Endothelial cell of hepatic sinusoid (primary cell): ENCODE measurements around the gene RSPH1.

Experiments
- in situ Hi-C: cut with HindIII; loops from 2 replicates; pipeline ENCODE4 v1.10.0; 2017; ENCODE audit warnings: low sequenced_read_pairs

The RSPH1 gene

DNA sequence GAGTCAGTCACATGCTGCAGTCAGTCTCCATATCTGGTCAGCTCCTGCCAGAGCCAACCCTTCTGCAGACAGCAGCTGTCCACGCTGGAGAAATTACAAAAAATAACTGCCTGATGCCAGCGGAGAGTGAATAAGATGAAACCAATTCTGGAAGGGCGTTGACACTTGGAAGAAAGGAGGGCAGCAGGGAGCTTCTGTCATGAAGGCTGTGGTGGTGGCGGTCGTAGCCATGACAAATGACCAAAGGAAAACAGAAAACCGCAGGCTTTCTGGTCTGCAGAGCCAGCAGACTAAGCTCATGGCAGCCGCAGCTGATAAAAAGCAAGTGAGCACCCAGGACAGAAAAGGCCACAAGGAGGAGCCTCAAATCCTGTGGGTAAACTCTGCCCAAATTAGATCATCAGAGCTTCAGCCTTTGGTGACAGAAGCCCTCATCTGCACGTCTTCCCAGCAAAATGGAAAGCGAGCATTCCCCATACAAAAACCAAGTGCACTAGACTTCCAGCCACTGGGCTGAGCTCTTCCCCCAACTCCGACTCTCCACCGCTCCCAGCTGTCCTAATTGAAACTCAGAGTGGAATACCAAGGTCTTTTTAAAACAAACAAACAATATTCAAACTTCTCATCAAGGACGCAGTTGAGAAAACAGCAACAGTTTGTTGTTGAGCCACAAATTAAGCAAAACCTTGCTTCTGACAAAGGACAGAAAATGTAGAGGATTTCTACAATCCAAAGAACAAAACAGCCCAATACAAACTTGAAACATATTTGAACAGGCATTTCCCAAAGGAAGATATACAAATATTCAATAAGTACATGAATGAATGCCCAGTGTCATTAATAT, 28.7 kb downstream of the RSPH1 start:
- in situ Hi-C loops = no loop called here

DNA sequence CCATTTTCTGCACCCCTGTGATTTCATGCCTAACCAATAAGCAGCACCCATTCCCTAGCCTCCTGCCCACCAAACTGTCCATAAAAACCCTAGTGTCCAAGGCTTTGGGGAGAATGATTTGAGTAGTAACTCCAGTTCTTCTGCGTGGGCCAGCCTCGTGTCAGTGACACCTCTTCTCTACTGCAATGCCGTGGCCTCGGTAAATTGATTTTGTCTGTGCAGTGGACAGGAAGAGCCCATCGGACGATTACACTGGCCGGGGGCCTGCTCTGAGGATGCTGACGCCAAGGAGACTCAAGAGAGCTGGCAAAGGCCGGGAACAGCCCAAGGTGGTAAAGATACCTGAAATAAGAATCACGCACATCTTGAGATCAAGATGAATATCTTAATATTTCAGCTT, 29.3 kb downstream of the RSPH1 start:
- in situ Hi-C loops = no loop called here

DNA sequence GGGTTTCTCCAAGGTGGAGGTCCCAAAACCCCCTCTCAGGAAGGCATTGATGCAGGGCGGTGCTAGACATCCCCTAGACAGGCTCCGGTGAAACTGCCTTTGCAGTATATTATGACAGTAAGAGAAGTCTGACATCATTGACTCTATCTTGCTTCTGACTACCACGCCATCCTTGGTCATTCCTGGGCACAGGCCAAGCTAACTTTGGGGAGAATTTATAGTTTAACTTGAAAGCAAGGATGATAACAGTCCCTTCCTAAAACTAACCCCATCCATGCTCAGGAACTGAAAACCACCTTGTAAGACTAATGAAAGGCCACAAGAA, 30.3 kb downstream of the RSPH1 start:
- in situ Hi-C loops = no loop called here

DNA sequence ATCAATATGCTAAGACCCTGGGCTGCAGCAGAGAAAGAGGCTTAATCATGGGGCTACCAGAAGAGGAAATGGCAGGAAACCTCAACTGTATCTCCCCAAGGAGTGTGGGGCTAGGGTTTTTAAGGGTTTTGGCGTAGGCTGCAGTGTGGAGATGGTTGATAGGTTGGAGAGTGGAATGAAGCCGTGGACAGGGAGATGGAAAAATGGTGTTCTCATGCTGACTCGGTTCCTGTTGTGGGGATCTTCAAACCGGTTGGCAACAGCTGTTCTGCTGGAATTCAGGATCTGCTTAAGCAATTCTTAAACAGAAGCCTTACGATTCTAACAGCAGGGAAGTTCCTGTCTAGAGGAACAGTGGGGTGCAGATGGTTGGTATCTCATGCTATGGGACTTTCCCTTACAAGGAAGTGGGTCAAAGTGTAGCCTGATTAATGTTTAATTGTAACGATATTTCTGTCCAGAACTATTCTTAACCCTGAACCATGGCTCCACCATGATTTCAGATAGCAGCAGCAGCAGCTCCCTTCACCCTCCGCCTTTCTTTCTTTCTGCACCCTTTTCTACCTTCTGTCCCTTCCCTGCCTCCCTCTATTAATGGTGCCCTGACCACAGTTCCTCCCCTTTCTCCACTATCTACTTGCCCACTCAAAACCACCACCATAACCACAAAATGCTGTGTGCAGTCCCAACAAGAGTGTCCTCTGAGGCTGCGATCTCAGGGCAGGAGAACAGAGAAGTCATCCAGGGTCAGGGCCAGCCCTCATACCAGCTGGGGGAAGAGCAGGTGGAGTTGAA, 30.8 kb downstream of the RSPH1 start:
- in situ Hi-C loops = no loop called here

DNA sequence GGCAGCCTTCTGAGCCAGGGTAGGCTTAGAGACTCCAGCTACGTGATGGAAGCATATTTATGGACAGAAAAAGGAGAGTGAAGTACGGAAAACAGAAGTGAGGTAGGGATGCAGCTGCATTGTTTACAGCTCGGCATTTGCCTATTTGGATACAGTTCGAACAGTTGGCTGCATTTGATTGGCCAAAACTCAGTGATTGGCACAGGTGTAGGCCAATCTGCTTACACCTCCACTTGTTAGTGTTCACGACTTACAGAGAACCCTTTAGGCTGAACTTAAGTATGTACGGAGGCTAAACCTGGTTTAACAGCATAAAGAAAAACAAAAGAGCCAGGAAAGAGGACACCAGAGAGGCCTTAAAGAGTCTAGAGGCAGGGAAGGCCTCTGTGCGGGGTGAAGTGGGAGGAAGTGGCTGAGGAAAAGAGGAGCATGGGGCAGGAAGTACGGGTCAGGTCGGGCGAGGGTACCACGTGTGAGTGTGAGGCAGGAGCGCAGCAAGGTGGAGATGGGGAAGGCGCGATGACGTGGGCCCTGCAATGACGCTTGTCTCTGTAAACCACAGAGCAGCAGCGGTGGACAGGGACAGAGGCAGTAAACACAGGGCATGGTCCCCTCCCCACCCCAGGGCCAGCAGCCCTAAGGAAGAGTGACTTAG, 32.0 kb downstream of the RSPH1 start:
- in situ Hi-C loops = no loop called here

DNA sequence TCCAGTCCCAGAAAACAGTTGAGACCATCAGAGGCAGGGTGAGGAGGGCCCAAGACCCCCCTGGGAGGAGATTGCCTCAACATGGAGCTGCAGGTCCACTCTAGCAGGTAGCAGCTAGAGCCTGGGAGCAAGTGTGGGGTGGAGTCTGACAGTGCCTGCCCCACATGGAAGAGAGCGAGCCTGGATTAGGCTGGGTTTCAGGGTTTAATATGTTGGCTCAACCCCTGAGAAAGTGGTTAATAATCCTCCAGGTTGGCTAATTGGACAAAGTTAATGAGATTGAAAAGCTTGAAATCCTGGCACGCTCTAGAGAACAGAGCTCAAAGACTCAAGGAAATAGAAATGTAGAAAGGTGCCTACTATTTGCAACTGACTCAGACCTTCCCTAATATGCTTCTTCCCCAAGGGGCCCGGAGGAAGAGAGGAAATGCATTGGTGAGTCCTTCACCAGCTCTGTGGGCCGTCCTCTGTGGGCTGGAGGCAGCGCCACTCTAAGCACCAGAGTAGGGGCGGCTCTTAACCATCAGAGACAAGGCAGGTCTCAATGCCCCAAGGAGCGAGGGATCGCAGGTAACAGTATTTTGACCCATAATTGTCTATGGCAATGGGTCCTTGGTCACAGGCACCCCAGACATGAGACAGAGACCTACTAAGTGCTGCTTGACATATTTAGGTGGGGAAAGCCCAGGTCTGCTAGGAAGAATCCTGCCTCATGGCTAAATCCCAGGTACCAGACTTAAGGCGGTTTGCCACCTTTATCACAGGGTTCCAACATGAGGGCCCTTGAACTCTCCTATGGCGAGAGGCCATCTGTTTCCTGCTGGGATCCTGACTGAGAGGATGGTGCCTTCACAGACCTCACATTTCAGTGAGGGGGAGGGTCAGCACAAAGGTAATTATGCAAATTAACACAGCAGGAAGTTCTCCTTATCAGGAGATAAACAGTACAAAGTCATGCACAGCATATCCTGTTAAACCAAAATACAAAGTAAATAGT, 33.8 kb downstream of the RSPH1 start:
- in situ Hi-C loops = no loop called here

DNA sequence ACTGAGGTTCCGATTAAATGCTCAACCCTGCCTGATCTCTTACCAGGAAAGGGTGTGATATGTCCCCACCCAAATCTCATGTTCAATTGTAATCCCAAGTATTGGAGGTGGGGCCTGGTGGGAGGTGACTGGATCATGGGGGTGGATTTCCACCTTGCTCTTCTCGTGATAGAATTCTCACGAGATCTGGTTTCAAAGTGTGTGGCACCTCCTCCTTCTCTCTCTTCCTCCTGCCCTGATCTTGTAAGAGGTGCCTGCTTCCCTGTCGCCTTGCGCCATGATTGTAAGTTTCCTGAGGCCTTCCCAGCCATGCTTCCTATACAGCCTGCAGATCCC, 34.9 kb downstream of the RSPH1 start:
- in situ Hi-C loops = no loop called here

DNA sequence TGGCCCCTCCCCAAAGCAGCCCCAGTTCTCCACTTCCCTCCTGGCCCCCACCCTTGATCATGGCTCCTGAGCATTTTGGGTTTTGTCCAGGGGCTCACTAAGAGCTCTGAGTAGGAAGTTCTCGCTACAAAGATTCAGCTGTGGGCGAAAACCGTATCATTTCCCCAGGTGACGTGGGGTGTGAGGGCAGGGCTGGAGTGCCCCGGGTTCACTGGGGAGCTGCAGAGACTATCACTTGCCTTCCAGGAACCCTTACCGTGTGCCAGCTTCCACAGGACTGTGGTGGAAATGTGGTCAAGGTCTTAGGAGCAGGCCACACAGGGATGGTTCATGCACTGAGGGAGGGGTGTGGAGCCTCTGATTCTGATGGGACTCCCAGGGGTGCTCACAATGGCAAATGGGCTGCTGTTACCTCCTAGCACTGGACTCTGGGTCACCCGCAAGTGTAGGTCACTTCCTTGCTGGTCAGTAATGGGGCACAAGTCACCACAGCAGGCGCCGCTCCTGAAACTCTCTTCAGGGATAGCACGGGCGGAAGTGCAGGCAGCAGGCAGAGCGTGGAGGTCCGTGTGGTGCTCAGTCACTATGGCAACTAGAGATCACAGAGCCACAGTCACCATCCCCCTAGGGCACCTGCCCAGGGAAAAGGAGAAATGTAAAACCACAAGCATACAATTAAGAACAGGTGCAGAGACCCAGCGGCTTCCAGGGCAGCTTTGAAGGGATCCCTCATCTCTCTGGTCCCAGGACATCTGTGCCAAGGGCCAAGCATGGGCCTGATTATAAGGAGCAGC, 35.4 kb downstream of the RSPH1 start:
- in situ Hi-C loops = no loop called here

DNA sequence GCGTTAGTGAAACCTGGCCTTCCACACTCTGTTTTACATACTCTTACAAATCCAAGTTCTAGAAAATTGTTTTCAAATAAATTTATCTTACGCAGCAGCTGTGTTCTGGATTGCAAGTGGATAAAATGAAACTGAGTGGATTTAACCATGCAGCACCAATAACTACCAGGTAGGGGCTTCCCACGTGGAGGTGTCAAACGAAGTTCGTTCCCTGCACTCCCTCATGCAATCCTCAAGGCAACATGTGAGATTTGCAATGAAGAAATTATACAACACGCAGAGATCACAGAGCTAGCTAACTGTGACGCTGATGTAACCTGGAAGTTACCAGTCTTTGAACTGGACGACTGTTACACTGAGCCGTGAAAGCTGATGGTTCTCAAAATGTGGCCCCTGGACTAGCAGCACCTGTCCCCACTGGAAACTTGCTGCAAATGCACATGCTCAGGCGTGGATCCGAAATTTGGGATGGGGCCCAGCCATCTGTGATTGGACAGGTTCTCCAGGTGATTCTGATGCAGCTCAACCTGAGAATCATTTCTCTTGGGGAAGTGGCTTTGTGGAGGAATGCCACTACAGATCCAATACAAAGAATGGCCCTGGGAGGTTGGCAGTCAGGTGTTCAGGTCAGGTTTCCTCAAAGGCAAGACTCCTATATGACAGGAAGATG, 36.3 kb downstream of the RSPH1 start:
- in situ Hi-C loops = loop anchor here (5.0 kb wide), 1 partner anchor 33 kb away; no protein-coding TSS in a partner anchor

DNA sequence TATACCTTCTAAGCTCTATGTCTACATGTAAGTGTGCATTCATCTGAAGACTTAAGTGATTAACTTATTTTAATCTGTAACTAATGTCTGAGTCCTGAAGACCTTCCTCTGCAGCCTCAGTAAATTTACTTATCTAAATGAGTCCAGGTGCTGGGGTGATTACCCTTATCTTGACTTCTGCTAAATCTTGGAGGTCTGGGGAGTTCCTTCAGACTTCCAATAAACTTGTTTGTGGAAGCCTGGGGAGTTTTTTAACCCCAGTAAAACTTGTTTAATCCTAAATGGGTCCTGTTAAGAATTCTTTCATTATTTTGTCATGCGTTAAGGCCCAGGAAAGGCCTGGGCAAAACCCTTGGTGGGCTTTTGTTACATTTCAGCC, 37.0 kb downstream of the RSPH1 start:
- in situ Hi-C loops = loop anchor here (5.0 kb wide), 1 partner anchor 33 kb away; no protein-coding TSS in a partner anchor

DNA sequence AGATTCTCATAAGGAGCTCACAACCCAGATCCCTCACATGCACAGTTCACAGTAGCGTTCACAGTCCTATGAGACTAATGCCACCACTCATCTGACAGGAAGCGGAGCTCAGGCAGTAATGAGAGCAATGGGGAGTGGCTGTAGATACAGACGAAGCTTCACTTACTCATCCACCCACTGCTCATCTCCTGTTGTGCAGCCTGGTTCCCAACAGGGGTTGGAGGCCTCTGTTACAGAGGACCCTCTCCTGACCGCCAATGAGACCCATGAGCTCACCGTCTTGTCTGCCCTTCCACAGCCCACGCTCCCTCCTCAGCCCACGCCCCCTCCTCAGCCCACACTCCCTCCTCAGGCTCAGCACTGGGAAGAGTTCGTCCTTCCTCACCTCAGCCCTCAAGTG, 39.6 kb downstream of the RSPH1 start:
- in situ Hi-C loops = loop anchor here (5.0 kb wide), 1 partner anchor 36 kb away; no protein-coding TSS in a partner anchor

DNA sequence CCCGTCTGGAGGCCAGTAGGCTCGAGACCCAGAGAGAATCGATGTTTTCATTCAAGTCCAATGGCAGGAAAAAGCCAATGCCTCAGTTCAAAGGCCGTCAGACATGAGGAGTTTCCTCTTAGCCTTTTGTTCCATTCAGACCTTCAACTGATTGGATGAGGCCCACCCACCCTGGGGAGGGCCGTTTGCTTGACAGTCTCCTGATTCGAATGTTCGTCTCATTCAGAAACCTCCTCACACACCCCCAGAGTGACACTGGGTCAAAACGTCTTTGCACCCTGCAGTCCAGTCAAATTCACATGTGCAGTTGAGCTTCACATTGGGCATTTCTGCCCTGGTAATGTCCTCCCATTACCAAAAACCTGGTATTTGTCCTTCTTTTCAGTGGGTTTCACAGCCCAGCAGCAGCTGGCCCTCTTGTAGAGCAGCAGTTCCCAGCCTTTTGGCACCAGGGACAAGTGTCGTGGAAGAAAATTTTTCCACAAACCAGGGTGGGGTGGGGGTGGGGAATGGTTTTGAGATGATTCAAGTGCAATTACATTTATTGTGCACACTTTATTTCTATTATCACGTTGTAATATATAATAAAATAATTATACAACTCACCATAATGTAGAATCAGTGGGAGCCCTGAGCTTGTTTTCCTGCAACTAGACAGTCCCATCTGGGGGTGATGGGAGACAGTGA, 40.1 kb downstream of the RSPH1 start:
- in situ Hi-C loops = loop anchor here (5.0 kb wide), 1 partner anchor 36 kb away; no protein-coding TSS in a partner anchor

DNA sequence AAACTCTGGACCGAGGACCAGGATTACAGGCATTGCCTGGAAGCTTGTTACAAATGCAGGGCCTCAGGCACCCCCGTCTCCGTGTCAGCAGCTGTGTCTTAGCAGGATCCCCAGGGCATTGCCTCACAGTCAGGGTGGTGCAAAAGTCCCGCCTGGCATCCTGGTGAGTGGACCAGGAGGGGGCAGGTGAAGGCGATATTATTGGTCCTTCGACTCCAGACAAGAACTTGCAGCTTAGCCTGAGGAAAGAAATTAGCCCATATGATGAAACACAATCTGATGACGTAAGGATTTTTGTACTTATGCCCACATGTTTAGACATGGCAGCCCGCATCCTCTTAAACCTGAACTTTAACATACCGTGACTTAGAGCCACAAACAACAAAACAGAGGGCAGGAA, 40.8 kb downstream of the RSPH1 start:
- in situ Hi-C loops = loop anchor here (5.0 kb wide), 1 partner anchor 37 kb away; no protein-coding TSS in a partner anchor

DNA sequence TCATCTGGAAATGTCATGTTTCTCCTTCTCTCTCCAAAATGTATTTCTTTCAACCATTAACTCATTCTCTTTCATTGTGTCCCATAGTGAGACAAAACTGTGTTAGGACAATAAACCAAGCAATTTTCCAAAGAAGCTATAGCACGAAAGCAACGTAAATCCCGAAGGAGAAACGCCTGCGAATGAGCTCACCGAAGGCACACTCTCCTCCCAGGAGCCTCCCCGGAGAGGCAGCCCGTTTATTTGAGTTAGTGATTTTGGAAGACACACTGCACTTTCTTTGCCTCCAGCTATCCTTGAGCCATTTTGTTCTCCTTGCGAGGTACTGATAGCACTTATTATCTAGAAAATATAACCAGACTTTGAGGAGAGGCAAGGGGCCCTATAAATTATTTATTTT, 41.2 kb downstream of the RSPH1 start:
- in situ Hi-C loops = loop anchor here (5.0 kb wide), 1 partner anchor 38 kb away; no protein-coding TSS in a partner anchor

DNA sequence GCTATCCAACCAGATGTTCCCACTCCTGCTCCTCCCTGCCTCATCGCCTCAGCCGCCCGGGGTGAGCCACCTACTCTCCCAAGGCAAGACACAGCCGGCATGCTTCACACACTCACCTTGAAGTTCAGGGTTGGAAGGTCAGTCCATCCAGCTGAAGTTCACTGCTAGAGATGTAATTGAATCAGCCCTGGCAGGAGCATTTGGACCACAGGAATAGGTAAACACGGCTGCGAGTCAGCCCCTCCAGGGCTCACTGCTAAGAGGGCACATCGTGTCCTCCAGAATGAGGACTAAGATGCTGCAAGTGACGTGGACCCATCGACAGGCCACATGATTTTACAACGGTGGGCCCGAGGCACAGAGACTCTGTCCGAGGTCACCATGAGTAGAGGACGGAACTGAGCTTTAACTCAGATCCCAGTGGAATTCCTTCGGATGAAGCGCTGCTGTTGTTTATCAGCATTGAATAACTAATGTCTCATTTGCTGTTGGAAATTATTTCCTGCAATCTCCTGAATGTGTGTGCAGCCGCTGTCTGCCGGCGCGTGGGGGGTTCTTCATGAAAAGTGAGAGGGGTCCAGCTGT, 41.9 kb downstream of the RSPH1 start:
- in situ Hi-C loops = no loop called here

DNA sequence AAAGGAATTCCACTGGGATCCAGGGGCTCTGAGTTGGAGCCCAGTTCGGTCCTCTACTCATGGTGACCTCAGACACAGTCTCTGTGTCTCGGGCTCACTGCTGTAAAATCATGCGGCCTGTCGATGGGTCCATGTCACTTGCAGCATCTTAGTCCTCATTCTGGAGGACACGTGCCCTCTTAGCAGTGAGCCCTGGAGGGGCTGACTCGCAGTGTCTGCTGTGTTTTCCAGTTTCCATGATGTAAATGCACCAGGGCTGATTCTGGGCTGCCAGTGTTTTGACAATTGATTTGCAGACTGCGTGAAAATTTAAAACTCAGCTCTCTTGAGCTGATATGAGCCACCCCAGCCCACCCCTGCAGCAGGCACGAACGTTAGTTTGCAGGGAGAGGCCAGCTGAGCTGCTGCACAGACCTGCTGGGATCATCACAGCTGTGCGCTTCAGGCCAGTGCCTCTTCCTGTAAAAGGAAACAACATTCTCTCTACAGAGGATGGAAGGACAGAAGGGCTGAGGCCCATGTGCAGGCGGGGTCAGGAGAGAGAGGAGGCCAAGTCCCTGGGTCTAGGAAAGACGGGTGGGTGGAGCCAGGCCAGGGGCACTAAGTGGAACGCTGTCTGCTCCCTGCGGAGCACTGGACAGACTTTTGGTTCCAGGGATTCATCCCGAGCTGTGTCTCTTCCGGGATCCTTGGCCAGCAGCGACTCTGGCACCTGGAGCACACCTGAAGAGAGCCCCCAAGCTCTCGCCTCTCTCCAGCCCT, 42.6 kb downstream of the RSPH1 start:
- in situ Hi-C loops = no loop called here
